Measurements from ENCODE around the gene ANKMY1.

Gene ANKMY1

DNA sequence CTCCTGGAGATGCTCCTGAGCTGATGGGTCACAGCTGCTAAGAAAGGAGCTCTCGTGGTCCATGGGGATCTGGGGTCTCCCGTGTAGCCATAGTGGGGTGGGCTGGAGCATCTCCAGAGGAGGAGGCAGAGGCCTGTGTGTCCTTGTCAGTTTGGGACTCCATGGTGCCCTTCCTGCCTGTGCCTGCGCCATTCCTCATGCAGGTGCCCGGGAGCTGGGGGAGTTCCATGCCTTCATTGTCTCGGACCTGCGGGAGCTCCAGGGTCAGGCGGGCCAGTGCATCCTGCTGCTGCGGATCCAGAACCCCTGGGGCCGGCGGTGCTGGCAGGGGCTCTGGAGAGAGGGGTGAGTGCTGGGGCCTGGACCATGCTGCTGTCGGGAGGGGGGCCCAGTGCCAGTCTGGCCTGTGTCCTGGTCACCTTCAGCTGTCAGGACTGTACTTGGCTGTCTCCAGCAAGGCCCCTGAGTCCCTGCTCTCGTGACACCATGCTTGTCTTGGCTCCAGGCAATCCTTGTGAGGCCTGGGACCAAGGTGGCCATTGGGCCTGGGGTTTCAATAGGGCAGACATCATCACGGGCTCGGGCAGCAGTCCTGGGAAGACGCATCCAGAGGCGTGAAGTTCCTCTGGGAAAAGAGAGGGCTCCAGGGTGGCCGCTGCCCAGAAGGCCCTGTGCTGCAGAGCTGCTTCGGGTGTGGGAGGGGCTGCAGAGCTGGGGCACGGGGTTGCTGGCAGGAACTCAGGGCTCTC, 36.1 kb upstream of the ANKMY1 start:
- no peak for DNase-seq

GRCh38 chr2:240593026-240593702, 35.4 kb upstream of the ANKMY1 start:
- no peak for DNase-seq

GRCh38 chr2:240591784-240592183, 34.0 kb upstream of the ANKMY1 start:
- no peak for DNase-seq

- DNase-seq = no peak
Observed at GRCh38 chr2:240591226-240591625, 33.4 kb upstream of the ANKMY1 start.

GRCh38 chr2:240590681-240591111, 32.9 kb upstream of the ANKMY1 start:
- no peak for DNase-seq

DNA sequence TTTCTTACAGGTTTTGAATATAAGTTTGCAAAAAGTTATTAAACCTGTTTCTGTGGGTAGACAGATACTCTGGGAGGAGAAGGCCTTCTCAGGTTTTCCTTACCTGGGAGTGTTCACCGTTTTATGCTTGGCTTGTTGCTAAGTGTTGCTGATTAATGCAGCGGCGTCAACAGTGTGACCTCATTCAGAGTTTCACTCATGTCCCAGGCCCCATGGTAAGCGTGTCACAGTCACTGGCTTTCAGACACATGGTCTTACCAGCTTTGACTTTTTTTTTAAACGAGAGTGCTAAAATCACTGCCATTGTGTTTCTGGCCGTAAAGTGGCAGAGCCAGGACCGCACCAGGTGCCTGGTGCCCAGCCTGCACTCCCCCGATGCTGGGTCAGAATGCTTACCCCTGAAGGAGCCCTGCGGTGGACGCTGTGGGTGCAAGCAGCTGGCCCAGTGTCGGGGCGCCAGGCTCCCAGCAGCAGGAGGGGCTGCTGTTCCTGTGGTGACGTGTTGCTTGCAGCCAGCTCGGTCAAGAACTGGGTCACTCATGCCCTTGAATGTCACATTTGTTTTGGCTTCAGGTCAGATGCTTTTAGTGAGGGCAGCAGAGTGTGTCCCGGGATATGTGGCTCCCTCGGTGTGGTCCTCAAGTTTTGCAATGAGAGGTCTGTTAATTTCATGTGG, 32.2 kb upstream of the ANKMY1 start:
- no peak for DNase-seq

DNA sequence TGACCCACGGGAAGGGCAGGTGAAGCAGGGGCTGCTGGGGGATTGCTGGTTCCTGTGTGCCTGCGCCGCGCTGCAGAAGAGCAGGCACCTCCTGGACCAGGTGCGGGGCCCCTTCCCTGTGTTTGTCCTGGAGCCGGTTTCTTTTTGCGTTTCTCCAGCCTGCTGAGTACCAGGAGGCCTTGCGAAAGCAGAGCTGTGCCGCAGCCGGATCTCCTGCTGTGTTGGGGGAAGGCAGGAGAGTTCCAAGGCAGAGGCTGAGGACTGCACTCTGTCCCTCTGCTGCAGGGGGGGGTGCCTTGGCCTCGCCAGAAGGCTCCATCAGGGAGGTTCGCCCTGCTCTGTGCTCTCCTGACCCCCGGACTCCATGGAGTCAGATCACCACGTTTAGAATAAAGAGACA, 31.6 kb upstream of the ANKMY1 start:
- DNase-seq = no peak

- no peak for DNase-seq
Observed at GRCh38 chr2:240588669-240589068, 30.9 kb upstream of the ANKMY1 start.

DNA sequence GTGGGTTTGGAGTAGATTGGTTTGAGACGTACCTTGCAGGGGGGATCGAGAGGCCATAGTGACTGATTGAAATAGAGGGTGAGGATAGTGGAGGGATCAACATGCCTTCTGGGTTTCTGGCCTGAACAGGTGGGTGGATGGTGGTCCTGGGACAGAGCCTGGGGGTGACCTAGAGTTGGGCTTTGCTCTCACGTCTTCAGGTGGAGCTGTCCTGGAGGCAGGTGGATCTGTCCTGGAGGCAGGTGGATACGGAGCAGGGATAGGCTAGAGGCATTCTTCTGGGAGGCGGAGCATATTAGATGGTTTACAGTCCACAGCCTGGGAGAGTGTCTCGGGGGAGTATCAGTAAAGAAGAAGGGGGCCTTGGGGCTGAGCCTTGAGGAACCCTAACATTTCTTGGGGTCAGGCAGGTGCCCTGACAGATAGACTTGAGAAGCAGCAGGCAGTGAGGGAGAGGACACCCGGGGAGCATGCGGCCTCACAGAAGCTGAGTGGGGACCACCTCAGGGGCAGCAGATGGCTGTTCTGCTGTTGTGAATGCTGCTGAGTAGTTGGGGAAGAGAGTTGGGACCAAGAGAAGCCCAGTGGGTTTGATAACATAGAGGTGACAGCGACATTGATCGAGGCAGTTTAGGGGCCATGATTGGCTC, 30.3 kb upstream of the ANKMY1 start:
- no peak for DNase-seq

DNA sequence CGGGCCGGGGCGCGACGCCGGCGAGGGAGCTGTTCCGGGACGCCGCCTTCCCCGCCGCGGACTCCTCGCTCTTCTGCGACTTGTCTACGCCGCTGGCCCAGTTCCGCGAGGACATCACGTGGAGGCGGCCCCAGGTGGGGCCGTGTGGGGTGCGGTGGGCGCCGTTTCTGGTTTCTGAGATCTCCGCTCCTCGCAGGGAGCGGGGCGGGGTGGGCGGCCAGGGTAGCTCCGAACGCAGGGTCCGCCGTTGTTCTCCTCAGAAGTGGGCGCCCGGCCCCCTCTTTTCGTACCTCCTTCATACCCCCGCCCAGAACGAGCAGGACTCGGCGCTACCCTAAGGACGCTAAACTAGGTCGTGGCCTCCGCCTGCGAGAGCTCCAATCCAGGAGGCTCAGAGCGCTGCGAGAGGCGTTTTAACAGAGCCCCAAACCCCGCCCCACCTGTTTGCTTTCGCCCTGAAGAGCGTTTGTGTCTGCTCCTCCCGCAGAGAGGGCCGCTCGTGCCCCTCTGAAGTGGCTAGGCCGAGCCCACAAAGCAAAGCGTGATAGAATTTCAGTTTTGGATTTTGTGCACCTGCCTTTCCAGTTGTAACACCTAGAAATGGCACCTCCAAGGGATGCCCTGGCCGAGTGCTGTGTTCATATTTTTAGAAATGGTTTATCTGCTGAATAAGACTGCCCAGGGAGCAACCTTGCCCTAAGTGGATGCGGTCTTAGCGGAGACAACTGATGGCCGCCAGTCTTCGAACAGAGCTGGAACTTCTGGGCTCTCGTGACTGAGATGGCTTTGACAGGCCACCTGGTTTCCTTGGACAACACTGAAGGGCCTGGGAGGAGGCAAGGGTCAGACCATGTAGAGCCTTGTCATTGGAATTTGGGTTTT, 29.4 kb upstream of the ANKMY1 start:
- peak; percentile 51 for DNase-seq

DNA sequence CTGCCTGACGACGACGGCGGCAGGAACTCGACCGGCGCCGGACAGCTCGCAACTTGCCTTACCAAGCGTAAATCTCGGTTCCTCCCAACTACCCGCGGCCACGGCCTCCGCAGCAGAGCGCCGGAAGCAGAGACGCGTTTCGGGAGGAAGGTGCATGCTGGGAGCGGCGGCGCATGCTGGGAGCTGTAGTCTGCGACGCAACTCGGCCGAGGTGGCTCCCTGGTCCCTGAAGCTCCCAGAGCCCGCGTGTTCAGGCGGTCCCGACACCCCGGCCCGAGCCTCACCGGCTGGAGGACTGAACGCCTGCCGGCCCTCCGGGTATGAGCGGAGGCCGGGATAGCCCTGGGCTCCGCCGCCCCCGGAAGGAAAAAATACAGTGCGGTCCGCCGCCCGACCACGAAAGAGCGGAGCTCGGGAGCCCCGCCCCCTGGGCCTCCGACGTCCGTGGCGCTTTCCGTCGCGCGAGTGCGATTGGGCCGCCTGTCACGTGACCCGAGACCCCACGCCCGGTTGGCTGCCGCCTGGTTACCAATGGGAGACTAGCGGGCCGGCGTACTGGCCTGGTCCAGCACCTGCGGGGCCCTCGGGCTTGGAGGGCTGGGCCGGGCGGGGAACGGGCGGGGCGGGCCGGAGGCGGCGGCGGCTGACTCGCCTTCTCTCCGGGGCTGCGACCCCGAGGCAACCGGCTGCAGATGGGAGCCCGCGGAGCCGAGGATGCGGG, 28.6 kb upstream of the ANKMY1 start, which contains the start of gene CAPN10:
Gene CAPN10, plus strand, starts transcription at position 537 of the 721 bp plus-strand sequence. Its CDS starts 178 bp downstream, at position 715.
- DNase-seq = peak; percentile 95

GRCh38 chr2:240585681-240586197, 28.0 kb upstream of the ANKMY1 start:
- DNase-seq = no peak

GRCh38 chr2:240585101-240585500, 27.3 kb upstream of the ANKMY1 start:
- no peak for DNase-seq

DNA sequence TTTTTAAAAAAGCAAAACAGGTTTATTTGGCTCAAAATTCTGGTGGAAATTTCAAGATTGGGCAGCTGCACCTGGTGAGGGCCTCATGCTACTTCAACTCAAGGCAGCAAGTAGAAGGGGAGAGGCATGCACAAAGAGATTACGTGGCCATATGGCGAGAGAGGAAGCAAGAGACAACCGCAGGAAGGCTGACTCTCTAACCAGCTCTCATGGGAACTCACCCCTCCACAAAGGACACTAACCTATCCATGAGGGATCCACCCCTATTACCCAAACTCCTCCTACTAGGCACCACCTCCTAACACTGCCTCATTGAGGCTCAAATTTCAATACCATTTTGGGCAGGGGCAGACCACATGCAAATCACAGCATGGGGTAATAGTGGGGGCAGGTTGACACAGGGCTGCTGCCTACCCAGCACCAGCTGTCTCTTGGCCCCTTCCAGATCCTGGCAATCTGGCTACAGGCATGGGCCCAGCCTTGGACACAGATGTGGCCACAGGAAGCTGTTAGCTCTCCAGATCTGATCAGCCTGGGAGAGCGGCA, 26.8 kb upstream of the ANKMY1 start:
- no peak for DNase-seq

GRCh38 chr2:240583774-240584173, 26.0 kb upstream of the ANKMY1 start:
- DNase-seq = no peak

- no peak for DNase-seq
Observed at GRCh38 chr2:240582781-240583180, 25.0 kb upstream of the ANKMY1 start.

DNA sequence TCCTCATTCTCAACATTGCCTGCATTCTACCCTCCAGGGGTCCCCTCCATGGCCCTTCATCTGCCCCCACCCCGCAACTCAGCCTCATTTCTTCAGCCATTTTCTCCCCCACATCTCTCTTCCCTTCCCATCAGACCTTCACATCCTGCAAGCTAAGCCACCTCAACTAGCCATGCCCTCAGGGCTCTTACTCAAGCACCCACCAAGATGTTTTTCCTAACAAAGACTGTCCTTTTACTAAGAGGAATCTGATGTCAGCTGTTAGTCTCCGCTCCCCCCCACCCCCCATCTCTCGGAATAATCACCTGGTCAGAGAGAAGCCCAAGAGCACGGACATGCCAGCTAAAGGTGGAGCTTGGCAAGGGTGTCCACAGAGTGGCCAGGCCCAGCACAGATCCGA, 24.0 kb upstream of the ANKMY1 start:
- no peak for DNase-seq

- peak; percentile 78 for DNase-seq
Observed at GRCh38 chr2:240579771-240580614, 22.2 kb upstream of the ANKMY1 start.

DNA sequence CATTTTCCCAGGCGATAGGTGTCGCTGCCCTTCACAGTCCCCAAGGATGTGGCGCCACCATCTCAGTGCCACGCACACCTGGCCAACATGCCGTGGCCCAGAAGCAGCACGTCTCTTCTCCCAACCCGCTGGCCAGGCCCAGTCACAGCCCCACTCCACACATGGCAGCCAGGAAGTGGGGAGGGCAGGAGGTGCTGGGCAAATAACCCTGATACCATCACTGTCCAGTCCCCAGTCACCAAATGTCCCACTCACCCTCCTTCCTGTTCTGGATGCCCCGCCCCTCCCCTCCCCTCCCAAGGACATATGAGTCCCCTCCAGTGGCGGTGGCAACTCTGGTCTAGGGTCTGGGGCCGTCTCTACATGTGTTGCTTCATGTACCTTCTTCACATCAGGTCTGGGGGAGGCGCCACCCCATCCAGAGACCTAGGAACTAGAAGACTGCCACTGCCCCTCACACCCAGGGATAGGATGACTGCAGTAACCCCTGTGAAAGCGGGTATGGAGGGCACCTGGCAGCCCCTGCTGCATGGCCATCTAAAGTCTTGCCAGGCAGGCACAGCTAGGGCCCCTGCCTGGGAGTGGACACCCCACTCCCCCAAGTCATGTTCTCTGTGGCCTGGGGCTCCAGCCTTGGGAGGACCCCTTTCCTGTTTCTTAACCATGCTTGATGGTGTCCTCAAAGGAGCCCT, 21.4 kb upstream of the ANKMY1 start:
- no peak for DNase-seq
